ENCODE measurements around the gene LRP2.

DNA sequence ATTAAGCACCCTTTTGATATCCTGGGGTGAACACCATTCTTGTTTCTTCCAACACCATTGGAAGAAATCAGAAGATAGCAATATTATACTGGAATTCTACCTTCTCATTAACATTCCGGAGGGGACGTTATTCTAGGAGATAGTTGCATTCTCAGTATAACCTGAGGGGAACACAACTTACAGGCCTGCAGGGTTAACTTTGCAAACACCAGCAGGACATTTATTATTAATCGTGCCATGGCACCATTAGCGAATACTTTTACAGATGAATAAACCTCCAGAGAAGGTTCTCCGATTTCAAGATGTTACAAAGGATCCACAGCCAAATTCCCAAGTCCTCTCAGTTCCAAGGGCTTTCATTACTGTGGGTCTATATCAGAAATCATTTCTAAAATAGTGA, 184.0 kb downstream of the LRP2 start:
- TF ChIP-seq, protein P1, sequence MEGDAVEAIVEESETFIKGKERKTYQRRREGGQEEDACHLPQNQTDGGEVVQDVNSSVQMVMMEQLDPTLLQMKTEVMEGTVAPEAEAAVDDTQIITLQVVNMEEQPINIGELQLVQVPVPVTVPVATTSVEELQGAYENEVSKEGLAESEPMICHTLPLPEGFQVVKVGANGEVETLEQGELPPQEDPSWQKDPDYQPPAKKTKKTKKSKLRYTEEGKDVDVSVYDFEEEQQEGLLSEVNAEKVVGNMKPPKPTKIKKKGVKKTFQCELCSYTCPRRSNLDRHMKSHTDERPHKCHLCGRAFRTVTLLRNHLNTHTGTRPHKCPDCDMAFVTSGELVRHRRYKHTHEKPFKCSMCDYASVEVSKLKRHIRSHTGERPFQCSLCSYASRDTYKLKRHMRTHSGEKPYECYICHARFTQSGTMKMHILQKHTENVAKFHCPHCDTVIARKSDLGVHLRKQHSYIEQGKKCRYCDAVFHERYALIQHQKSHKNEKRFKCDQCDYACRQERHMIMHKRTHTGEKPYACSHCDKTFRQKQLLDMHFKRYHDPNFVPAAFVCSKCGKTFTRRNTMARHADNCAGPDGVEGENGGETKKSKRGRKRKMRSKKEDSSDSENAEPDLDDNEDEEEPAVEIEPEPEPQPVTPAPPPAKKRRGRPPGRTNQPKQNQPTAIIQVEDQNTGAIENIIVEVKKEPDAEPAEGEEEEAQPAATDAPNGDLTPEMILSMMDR (IDR thresholded peaks at IDR 0.05; ENCODE audit: low read length), result no peak
- TF ChIP-seq EZH2 (optimal IDR thresholded peaks at IDR 0.05; ENCODE audit: low read depth, low read length), result no peak
- no peak for TF ChIP-seq EZH2phosphoT487 (IDR thresholded peaks at IDR 0.05; ENCODE audit: low read length)

All from MM.1S (cell line).